GM04504 (cell line): ENCODE data around the gene TOP2B.

Experiments used
- DNase-seq: peaks from one replicate; pipeline ENCODE4 v3.0.0-alpha.2; 2012; ENCODE audit warnings: low read depth

Gene TOP2B

DNA sequence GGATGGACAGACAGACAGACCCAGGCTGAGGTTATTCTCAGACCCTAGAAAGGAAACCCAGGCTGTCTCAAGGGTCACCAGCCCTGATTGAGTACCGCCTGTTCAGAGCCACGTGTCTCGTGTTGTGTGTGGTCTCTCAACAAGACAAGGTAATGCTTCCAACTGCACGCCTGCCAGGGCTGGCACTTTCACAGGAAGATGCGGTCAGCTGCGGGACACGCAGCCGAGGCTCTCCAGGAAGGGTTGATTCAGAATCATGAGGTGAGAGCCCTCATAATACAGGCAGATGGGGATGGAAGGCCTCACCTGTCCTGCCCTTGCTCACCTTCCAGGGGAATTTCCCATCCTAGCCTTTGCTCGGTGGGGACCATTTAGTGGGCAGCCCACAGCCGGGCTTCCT lies 81.4 kb downstream of the TOP2B start:
- no peak for DNase-seq

DNA sequence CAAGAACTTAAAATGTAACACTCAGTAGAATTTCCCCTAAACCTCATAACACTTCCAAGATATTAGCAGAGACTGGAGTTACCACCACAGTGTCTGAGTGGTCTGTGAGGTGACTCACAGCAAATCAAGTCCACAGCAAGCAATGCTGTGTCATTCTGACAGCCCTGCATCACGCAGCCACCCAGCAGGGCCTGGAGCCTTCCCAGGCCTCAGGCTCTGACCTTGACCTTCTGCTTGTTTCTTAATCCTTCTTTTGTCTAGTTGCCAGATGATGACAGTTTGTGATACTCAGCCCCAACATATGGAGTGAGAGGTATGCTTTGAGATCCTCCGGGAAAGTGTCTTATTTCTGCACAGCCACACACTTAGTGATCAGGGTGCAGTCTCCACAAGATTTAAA lies 82.5 kb downstream of the TOP2B start:
- peak; percentile 87 for DNase-seq

DNA sequence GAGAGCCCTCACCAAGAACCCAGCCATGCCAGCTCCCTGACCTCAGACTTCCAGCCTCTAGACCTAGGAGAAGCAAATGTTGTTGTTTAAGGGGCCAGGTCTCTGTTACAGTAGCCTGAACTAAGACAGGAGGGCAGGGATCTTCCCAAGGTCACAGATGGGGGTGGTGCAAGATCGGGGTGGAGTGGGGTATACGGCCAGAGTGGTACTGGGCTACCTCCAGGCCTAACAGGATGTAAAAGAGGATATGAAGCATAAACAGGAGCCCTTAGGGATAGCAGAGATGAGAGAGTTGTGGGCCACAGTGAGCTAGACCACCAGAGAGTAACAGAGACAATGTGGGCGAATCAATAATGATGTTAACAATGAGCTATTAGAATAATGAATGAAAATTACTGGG lies 82.9 kb downstream of the TOP2B start:
- DNase-seq: no peak

DNA sequence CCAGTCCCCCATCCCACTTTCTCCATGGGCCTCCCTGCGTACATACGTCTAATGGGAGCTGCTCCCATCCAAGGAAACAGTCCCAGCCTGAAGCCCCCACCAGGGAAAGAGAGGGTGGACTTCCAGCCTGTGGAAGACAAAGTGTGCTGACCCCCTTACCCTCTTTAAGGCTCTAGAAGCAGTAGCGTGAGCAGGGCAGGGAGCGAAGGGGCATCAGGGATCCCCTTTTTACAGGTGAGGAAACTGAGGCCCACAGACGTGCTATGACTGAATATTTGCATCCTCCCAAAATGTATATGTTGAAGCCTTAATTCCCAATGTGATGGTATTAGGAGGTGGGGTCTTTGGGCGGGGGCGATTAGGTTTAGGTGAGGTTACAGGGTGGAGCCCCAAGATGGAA lies 83.4 kb downstream of the TOP2B start:
- DNase-seq: no peak

DNA sequence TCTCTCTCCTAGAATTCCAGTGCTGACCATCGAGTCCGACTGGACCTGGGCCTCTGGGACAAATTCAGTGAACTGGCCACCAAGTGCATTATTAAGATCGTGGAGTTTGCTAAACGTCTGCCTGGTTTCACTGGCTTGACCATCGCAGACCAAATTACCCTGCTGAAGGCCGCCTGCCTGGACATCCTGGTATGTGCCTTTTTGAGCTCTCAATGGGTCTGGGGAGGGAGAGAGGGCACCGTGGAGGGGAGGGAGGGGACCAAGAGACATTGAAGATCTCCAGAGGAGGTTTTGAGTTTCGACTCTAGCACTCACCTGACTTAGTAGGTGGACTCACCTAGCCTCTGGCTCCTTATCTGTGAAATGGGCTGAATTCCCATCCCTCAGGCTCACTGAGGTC lies 84.2 kb downstream of the TOP2B start:
- DNase-seq: no peak

DNA sequence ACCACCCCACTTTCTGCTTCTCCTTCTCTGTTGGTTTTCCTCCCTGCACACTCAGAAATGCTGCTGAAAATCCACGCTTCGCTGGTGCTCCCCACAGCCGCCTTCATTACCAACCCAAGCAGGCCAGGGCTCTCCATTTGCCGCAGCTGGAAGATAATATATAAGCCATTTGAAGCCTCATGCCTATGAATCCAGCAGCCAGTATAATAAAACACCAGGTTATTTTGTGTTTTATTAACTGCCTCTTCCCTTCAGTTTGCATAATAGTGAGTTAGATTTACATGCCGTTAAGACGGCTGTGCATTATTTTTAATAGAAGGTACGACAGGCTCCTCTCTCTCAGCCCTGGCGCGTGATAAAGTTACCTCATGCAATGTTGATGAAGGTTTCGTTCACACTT lies 86.6 kb downstream of the TOP2B start:
- DNase-seq: no peak

DNA sequence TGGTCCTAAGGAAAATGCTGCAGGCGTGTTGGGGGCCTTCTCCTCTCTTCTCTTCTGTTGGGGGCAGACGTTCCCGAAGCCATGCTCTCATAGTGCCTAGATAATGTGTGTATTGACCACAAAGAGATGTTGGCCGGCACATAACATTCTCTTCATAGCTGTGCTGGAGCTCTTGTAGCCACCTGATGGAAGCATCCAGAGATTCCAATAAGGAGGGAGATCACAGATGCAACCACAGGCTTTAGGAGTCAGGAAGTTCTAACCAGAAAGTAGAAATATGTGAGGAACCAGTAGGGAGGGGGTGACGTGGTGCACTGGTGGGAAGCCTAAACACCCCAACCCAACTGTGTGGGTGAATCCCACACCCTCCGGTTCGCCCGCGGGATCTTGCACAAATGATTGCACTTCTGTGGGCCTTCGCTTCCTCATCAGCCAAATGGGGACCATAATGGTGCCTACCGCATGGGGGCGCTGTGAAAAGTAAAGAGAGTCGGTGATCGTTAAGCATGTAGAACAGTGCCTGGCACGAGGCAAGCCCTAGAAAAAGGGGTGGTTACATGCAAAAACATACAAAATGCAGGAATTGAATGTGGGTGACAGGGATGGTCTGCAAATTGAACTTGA lies 87.8 kb downstream of the TOP2B start:
- no peak for DNase-seq

DNA sequence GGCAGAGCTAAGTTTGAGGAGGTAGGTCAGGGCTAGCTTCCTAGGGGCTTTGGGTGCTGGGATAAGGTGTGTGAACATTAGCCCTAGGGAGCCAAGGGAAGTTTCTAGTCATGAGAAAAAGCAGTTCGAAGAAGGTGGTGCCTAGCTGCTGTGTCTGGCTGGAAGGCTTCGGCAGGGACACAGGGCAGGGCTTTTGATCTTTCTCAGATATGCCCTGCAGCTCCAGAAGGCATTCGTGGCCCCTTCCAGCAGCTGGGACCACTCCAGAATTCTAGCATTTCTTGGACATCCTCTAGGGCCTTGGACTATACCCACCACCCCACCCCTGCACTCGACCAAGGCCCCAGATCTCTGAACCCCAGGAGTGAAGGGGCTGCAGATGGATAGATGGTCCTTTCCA lies 88.6 kb downstream of the TOP2B start:
- DNase-seq: no peak

DNA sequence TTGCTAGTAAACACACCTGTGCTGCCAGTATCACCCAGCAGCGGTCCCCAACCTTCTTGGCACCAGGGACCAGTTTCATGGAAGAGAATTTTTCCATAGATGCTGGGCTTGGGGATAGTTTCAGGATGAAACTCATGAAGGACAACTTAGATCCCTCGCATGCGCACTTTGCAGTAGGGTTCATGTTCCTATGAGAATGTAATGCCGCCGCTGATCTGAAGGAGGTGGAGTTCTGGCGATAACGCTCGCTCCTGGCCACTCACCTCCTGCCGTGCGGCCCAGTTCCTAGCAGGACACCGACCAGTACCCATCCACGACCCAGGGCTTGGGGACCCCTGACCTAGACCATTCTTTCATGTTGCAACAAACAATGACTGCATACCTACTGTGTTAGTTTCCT lies 89.7 kb downstream of the TOP2B start:
- DNase-seq: no peak

DNA sequence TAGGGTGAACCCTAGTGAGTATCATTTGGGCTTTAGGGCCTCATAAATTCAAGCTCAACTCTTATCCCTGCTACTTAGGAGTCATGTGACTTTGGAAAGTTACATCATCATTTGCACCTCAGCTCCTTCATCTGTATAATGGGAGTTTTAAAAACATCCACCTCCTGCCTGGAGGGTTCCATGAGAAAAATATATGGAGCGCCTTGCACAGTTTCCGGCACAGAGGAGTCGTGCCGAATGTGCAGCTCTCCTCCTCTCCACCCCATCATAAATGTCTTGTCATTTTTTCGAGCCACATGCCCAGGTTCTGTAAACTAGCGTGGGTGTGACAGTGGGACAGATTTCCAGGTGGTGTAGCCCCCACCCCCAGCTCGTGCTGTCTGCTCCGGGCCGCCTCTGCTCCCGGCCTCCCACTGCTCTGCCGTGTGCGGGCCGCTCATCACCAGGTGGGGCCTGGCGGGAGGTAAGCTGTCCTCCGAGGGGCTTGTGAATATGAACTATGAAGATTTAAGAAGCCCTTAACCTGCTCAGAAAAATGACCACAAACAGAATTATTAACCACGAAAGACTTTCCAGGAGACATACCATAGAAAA lies 90.4 kb downstream of the TOP2B start:
- DNase-seq: no peak

DNA sequence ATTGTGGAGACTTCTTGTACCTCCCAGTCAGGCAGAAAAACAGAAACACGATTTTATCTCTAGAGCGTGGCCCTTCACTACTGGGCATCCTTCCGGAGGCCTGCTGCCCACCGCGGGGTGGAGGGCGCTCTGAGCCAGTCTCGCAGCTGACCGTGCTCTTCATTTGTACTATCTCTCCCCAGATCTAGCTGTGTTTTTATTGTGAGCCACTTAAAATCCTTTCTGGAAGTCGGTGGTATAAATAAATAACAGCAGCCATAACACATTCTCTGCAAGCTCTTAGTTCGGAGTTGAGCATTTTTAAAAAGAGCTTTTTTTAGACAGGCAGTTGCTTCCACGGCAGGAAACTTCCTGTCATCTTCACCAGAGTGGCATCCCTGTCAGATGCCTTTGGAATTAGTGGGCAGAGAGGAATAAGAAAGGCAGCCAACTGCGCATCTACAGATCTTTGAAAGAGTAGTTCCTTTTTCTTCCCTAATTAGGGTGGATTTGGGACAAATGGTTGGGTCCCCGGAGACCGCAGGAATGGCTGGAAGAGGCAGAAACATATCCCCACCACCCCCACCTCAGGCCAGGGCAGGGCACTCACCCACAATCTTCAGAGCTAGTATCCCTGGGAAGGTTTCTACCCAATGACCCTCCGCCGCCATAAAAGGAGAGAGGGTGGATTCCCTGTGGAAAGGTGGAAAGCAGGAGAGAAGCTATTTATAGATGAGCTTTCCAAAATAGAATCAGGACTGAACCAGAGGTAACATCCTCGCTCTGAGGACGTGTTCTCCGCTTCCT lies 91.1 kb downstream of the TOP2B start:
- no peak for DNase-seq

DNA sequence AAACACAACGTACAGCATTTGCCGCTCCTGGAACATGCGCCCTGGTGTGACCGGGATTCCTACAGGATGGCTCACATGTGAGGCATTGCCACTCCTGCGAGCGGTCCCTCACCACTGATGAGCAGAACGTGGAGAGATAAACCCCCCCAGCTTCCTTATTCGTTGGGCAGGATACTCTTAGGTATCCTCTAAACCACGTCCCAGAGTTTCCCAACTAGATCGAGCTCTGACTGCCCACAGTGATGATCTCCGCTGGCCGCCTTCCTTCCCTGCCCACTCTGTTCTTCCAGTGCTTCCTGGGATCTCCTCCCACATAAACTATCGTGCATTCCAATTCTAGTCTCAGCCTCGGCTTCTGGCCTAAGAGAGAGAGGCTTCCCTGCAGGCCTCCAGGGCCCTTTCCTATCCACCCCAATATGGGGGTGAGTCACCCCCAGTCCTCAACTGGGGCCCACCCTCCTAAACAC lies 91.8 kb downstream of the TOP2B start:
- DNase-seq: no peak

DNA sequence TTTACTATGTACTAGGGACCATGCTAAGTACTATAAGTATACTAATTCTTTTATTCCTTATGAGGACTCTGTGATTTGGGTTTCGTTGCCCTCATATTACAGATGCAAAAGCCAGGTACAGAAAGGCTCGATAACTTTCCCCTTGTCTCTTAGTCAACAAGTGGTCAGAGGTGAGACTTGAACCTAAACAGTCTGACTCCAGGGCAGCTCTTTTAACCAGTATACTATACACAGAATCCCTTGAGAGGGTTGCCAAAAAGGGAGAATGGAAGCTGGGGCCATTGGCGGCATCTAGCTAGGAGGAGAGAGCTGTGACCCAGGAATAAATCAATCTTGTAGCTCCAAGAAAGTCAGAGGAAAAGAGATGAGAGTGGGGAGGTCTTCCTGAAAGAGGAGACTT lies 92.4 kb downstream of the TOP2B start:
- DNase-seq: no peak

DNA sequence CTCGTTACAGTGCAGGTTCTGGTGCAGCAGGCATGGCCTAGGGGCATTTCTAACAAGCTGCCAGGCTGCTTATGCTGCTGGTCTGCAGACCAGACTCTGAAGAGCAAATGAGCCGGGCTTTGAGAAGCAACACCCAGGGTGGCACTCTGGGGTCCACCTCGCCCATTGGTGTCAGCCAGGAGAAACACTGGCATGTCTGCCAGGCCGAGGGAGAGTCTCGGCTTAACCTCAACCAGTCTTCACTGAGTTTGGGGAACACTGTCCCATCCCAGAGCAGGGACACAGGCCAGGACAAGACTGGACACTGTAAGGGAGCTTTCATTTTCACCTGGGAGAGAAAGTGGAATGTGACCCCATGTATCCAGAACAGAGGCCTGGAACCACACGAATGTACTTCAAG lies 93.4 kb downstream of the TOP2B start:
- no peak for DNase-seq

DNA sequence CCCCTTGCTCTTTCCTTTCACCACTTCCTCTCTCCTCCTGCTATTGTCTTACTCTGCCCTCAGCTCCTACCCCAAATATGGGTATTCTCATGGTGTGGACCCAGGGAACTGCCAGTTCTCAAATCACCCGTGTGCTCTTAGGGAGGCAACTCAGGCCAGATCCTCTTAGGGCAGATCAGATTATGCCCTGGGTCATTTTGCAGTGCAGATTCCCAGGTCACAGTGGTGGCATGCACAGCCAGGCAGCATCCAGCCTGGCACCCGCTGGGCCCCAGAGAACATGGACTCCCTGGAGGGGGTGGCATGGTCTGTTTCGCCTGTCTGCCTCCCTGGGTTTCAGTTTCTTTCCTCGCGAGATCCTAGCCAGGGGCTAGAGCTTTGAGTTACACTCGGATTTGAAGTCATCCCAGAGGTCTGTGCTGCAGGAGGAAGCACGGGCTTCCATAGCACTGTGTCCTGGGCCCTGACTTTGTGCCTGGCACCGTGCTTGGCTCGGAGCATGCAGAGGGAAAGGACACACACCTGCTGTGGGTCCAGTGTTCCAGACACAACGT lies 96.1 kb downstream of the TOP2B start:
- DNase-seq: no peak

DNA sequence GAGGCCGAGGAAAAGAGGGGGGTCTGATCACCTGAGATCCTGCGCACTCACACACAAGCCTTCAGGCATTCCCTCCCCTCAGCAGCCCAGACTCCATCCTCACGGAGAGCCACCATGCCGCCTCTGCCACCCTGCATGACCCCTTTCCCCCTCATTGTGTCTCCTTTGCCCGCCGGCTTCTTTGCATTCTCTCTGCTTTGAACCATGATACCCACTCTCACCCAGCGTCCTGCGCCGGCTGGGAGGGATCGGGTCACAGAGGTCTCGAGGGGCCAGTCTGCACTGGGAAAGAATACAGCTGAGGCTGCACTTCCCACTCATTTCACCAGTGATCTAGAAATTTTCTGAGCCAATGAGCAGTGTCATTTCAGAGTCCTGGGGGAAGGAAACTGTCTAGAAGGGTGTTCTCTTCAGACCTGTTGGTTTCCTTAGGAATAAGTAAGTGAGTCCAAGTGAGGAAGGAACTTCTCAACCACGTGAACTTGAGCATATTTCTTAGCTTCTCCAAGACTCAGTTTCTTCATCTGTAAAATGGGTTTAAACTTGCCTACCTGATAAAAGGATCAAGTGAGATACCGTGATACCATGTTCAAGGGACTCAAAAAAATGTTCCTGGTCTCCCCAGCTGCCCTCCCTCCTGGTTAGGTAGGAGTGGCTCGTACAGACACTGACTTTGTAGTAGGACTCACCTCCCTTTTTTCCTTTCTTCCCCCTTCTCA lies 96.7 kb downstream of the TOP2B start:
- no peak for DNase-seq

DNA sequence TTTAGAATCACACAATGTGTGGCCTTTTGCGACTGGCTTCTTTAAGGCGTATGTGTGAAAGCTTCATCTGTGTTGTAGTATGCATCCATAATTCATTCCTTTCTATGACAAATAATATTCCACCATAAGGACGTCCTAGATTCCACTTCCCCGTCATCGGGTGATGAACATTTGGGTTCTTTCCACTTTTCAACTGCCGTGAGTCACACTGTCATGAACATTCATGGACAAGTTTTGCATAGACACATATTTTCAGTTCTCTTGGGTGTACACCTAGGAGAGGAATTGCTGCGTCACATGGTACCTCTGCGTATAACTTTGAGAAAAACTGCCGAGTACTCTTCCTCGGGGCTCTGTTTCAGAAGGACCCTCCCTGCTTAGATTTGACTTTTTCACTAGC lies 97.3 kb downstream of the TOP2B start:
- no peak for DNase-seq

DNA sequence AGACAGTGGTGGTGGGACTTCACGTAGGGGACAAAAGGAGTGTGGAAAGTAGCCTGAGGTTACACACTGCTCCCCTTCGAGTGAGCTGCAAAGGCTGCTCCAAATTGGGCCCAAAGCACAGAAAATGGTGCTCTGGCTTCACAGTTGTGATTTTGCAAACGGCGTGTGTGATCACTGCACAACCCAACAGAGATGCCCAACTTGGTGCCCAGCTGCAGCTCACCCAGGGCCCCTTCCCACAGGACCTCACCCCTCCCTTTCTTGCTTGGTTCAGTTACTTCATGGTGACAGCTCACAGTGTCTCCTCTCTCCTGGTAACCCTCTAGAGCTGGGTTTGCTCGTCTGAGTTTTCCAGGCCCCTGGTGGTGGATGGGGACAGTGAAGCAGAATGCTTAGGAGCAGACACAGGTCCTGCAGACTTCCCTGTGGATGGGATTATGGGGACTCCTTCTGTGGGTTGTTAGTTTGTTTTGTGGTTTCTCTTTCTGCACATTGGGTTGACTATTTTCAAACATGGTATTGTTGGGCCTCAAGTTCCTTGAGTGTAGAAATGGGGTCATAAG lies 98.3 kb downstream of the TOP2B start:
- no peak for DNase-seq

DNA sequence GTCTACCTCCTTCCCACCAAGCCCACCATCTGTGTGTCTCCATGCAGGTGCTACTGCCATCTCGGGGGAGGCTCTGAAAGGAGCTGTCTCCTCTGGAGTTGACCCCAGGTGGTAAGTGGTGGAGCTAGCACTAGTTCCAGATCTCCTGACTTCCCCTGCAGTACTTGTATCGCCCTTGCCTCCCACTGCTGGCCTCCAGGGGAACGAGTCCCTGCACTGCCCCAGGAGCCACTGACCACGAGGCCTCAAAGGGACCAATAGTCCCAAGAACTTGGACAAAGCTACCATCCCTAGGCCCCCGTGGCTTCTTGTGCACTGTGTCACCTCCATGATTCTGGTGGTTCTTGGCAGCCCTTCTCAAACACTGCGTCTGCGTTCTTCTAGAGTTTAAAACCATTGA lies 98.9 kb downstream of the TOP2B start:
- DNase-seq: no peak

DNA sequence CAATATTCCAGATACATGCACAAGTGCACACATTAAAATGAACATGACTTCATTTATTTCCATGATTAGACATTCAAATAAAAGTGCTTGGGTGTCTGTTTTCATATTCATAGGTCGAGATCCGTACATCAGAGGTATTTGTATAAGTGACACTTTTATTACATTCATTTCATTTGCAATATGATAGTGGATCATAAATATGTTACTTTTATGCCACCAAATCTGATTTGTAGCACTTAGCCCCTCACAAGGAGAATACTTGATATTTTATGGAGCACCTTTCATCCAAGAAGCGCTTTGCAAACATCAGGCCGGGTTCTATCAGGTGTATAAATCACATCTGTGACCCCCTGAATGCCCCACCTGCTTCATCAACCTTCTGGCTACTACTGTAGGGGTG lies 100.6 kb downstream of the TOP2B start:
- DNase-seq: no peak

DNA sequence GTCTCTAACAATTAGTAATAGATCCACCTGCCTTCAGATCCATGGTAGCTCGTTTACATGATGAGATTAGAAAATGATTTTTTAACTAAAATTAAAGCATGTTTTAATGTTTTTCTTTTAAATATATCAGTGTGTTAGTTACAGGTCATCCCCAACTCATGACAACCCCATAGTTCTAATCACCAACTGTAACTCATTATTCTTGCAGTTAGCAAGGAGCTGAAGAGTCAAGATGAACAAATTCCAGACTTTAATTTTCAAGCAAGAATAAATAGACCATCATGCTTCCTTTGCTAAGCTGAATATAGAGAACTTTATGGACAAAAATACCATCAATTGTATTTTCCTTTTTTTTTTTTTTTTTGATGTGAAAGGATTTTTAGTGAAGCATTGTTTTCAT lies 101.1 kb downstream of the TOP2B start:
- no peak for DNase-seq

DNA sequence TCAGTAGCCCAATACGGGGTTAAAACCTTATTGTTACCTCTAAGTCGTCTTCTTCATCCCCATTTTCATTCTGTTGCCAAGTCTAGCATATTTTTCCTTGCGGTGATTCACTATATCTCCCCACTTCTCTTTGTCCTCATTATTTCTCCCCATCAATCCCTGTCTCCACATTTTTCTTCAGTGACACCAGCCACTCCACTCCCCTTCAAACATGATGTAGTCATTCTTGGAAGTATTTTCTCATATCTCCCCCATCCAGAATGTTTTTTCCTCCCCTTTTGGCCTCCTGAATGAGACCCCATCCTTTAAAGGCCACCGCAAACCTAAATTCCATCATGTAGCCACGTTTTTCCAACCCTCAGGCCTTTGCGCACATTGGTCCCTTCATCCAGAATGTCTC lies 105.9 kb downstream of the TOP2B start:
- DNase-seq: no peak
